K562 (cell line): ENCODE measurements around the gene SNX15. TPM values are rescaled to one million over a fixed set of nuclear protein-coding genes. Genes with fewer than 3 reads are reported as not detected.
"Not testable (repeated sequence)": the region's sequence is repeated elsewhere in the genome, so short reads cannot be mapped to it uniquely, and the experiment has no call there.

Source experiments
- ATAC-seq: fragments of 200-7000 bp; cut with Tn5 transposase; 3 replicates; pipeline ENCODE4 v1.9.1; 2020; ENCODE audit warnings: moderate library complexity
- BruUV-seq: library from RNA; stranded (reverse); fragments of 400-500 nt; replicated peaks from 2 replicates; lab custom pipeline; 2021; lab: Mats Ljungman, UMichigan
- CTCF ChIA-PET: fragments of 300-600 bp; formaldehyde crosslinking; extraction: SDS; loops from one replicate; lab custom pipeline; 2021; ENCODE audit warnings: low intra/inter-chr PET ratio; lab: Yijun Ruan, JAX
- POLR2A ChIA-PET: fragments of 300-600, 350-650 bp; sonication (Branson Sonifier 250); formaldehyde crosslinking; extraction: SDS; loops from one replicate; lab custom pipeline; 2021; ENCODE audit warnings: antibody characterized with exemption, inconsistent platforms; lab: Yijun Ruan, JAX
- DNase-seq, 4 experiments: peaks; one replicate each; pipeline versions ENCODE4 v3.0.0 to v3.0.0-alpha.2; 2011 to 2018; ENCODE audit warnings: low spot score in 3 of 4, mixed read lengths in 3 of 4; ENCODE audit errors: extremely low read depth in 1 of 4
- FAIRE-seq: peaks from 2 replicates; lab custom pipeline; 2011; peaks lifted over from hg19 to GRCh38; lab: Jason Lieb, UNC
- H2AFZ ChIP-seq: 2 replicates; pipeline ENCODE4 v1.6.0; 2011; ENCODE audit warnings: low read depth, low read length, control low read depth, inconsistent platforms
- H3K27ac ChIP-seq: fragments of 200-600 bp; 3 replicates; pipeline ENCODE4 v1.8.0; 2011; ENCODE audit warnings: low read depth, mild to moderate bottlenecking, control low read depth, inconsistent platforms, low read length, moderate library complexity, mixed read lengths; ENCODE audit errors: extremely low read depth
- H3K27me3 ChIP-seq, 2 experiments: fragments of 300-600 bp in 1 of 2; 2 replicates in 1 of 2; 3 replicates in 1 of 2; pipeline versions ENCODE4 v1.6.0 to v1.8.0; 2011; ENCODE audit warnings: inconsistent platforms in 2 of 2, low read length in 2 of 2, mild to moderate bottlenecking in 1 of 2, mixed read lengths in 1 of 2, moderate library complexity in 1 of 2; ENCODE audit not compliant: control insufficient read depth in 2 of 2, insufficient read depth in 2 of 2
- H3K36me3 ChIP-seq: fragments of 300-600 bp; 3 replicates; pipeline ENCODE4 v1.8.0; 2011; ENCODE audit warnings: mild to moderate bottlenecking, low read length, inconsistent platforms; ENCODE audit not compliant: control insufficient read depth, insufficient read depth
- H3K4me1 ChIP-seq, 2 experiments: fragments of 200-600 bp in 1 of 2; replicated peaks in 1 of 2; 2 replicates in 1 of 2; 3 replicates in 1 of 2; pipeline versions ENCODE4 v1.5.1 to v1.8.0; 2011; ENCODE audit warnings: inconsistent platforms in 2 of 2, low read length in 2 of 2, mild to moderate bottlenecking in 1 of 2, mixed read lengths in 1 of 2, moderate library complexity in 1 of 2; ENCODE audit not compliant: control insufficient read depth in 2 of 2, insufficient read depth in 2 of 2
- H3K4me2 ChIP-seq: 2 replicates; pipeline ENCODE4 v1.6.1; 2011; ENCODE audit warnings: low read length, control low read depth, inconsistent platforms, mixed read lengths; ENCODE audit not compliant: insufficient read depth
- H3K4me3 ChIP-seq: fragments of 200-600 bp; sonication (generic), shearing (Covaris generic); 2 replicates; pipeline ENCODE4 v1.5.1; 2016; ENCODE audit warnings: control low read depth, inconsistent platforms
- H3K79me2 ChIP-seq: fragments of 200-600 bp; 3 replicates; pipeline ENCODE4 v1.8.0; 2011; ENCODE audit warnings: low read length, inconsistent platforms; ENCODE audit not compliant: control insufficient read depth, insufficient read depth
- H3K9ac ChIP-seq, 2 experiments: 2 replicates each; pipeline versions ENCODE4 v1.6.0 to v1.6.1; 2011; ENCODE audit warnings: low read depth in 2 of 2, low read length in 2 of 2, control low read depth in 1 of 2, inconsistent platforms in 1 of 2, mild to moderate bottlenecking in 1 of 2, mixed read lengths in 1 of 2; ENCODE audit not compliant: insufficient read depth in 1 of 2
- H3K9me1 ChIP-seq: one replicate; pipeline ENCODE4 v1.6.0; 2011; ENCODE audit warnings: inconsistent platforms, mild to moderate bottlenecking, low read length, moderate library complexity; ENCODE audit not compliant: control insufficient read depth, insufficient read depth
- H3K9me3 ChIP-seq: replicated peaks from 2 replicates; pipeline ENCODE4 v1.5.1; 2011; ENCODE audit warnings: low read depth, low read length, inconsistent platforms; ENCODE audit not compliant: control insufficient read depth, insufficient read depth
- H4K20me1 ChIP-seq: replicated peaks from 2 replicates; pipeline ENCODE4 v1.6.1; 2011; ENCODE audit warnings: low read length, inconsistent platforms, mixed read lengths; ENCODE audit not compliant: control insufficient read depth, insufficient read depth
- ARID1B ChIP-seq: fragments of 450-650 bp; IDR thresholded peaks from 2 replicates; pipeline ENCODE4 v1.6.1; 2016; ENCODE audit warnings: antibody characterized with exemption, mild to moderate bottlenecking, inconsistent platforms
- ARNT ChIP-seq, 2 experiments: fragments of 450-650 bp; IDR thresholded peaks; 2 replicates each; pipeline ENCODE4 v1.6.1; 2016; ENCODE audit warnings: mild to moderate bottlenecking in 1 of 2
- CBFA2T2 ChIP-seq: fragments of 450-650 bp; conservative IDR thresholded peaks from 2 replicates; pipeline ENCODE4 v1.6.1; 2017; ENCODE audit warnings: mild to moderate bottlenecking
- CBFA2T3 ChIP-seq: fragments of 450-650 bp; IDR thresholded peaks from 2 replicates; pipeline ENCODE4 v1.6.1; 2017
- CREM ChIP-seq: IDR thresholded peaks from 2 replicates; pipeline ENCODE4 v1.6.1; 2014; ENCODE audit warnings: antibody characterized with exemption, low read depth
- DPF2 ChIP-seq: fragments of 450-650 bp; IDR thresholded peaks from 2 replicates; pipeline ENCODE4 v1.6.1; 2016
- EP300 ChIP-seq: IDR thresholded peaks from 2 replicates; pipeline ENCODE4 v1.6.1; 2012; ENCODE audit warnings: low read length, improper control_type of control experiment
- EP400 ChIP-seq: fragments of 450-650 bp; IDR thresholded peaks from 2 replicates; pipeline ENCODE4 v1.6.1; 2017; ENCODE audit warnings: antibody characterized with exemption, mild to moderate bottlenecking, moderate library complexity
- KDM1A ChIP-seq, 2 experiments: fragments of 450-650 bp; IDR thresholded peaks; 2 replicates each; pipeline ENCODE4 v1.6.1; 2016; ENCODE audit warnings: mild to moderate bottlenecking in 2 of 2
- MTA2 ChIP-seq: fragments of 450-650 bp; IDR thresholded peaks from 2 replicates; pipeline ENCODE4 v1.6.1; 2016; ENCODE audit warnings: low read depth
- NCOR1 ChIP-seq: fragments of 450-650 bp; IDR thresholded peaks from 2 replicates; pipeline ENCODE4 v1.6.1; 2016; ENCODE audit warnings: mild to moderate bottlenecking, moderate library complexity
- POLR2AphosphoS5 ChIP-seq: IDR thresholded peaks from 2 replicates; pipeline ENCODE4 v1.6.1; 2011; ENCODE audit warnings: mild to moderate bottlenecking, low read depth, low read length, moderate library complexity; ENCODE audit not compliant: control insufficient read depth, insufficient read depth
- SMARCE1 ChIP-seq: fragments of 450-650 bp; IDR thresholded peaks from 2 replicates; pipeline ENCODE4 v1.7.1; 2016; ENCODE audit warnings: mild to moderate bottlenecking
- SPI1 ChIP-seq: IDR thresholded peaks from 2 replicates; pipeline ENCODE4 v1.6.1; 2011; ENCODE audit warnings: low read depth, low read length, control low read depth, borderline replicate concordance
- TAL1 ChIP-seq: fragments of 450-650 bp; IDR thresholded peaks from 2 replicates; pipeline ENCODE4 v1.6.1; 2016; ENCODE audit warnings: mild to moderate bottlenecking
- TCF3 ChIP-seq: sonication (generic); formaldehyde crosslinking; IDR thresholded peaks from 2 replicates; pipeline ENCODE4 v1.4.0; 2020; ENCODE audit warnings: mild to moderate bottlenecking, missing genetic modification reagents
- TEAD4 ChIP-seq, 2 experiments: sonication (generic) in 1 of 2; formaldehyde crosslinking in 1 of 2; IDR thresholded peaks; 2 replicates each; pipeline versions ENCODE4 v1.6.1 to v1.8.0; 2012 to 2022; ENCODE audit warnings: borderline replicate concordance in 1 of 2, inconsistent platforms in 1 of 2, low read length in 1 of 2, mild to moderate bottlenecking in 1 of 2, missing genetic modification reagents in 1 of 2
- WGBS: fragments of 100-300 bp; shearing (Covaris generic); methylation state at CpG from one replicate; pipeline ENCODE4 v1.1.6; 2016; ENCODE audit warnings: low coverage, mixed read lengths; ENCODE audit not compliant: insufficient coverage; ENCODE audit errors: missing lambda C conversion rate; 5-methylcytosine and 5-hydroxymethylcytosine counted together
- in situ Hi-C: fragments of 300-500 bp; cut with MboI; formaldehyde crosslinking; loops from 4 replicates; pipeline ENCODE4 v1.15.0; 2018; ENCODE audit warnings: inconsistent platforms, mixed read lengths
- intact Hi-C: fragments of 100-400 bp; cut with micrococcal nuclease; formaldehyde crosslinking; loops from 2 replicates; pipeline ENCODE4 v1.14.2; 2022
- polyA plus RNA-seq, 8 experiments: library from polyadenylated mRNA; depleted of rRNA in 4 of 8; stranded (reverse) in 5 of 8; unstranded in 3 of 8; fragments of >200 nt; fragmentation: Nextera tagmentation in 2 of 8; fragmentation: Illumina TruSeq in 1 of 8; extraction: Ambion mirVana in 2 of 8; extraction: Trizol in 1 of 8; gene quantifications; 2 replicates each; pipeline versions ENCODE4 v1.2.1 to v1.2.3, GENCODE V29; 2011 to 2014; ENCODE audit warnings: inconsistent platforms in 1 of 8, missing spikeins in 1 of 8
- total RNA-seq, 7 experiments: library from RNA; depleted of rRNA in 6 of 7; stranded (reverse); fragments of >200 nt in 6 of 7; fragmentation: Illumina TruSeq in 2 of 7; extraction: Trizol in 2 of 7; gene quantifications; 2 replicates each; pipeline versions ENCODE4 v1.2.1 to v1.2.3, GENCODE V29; 2011 to 2021; ENCODE audit warnings: low replicate concordance in 1 of 7

Gene SNX15
- total and polyA plus RNA-seq, 9 of the 15 experiments (the other 6 are each of a cell fraction or from before 2014, with no cell fraction given) = 1.8 to 27.8 (median 15.2) TPM

GRCh38 chr11:65021509-65021908 lies 5.7 kb upstream of the SNX15 start (continued):
- TF ChIP-seq ARNT (IDR thresholded peaks at IDR 0.05) = no peak
- TF ChIP-seq, all 486 proteins: peak for 1

GRCh38 chr11:65023502-65023901 lies 3.7 kb upstream of the SNX15 start:
- peak overlapping the region; percentile 54; the same call in 1 of the 2 replicates for H2AFZ ChIP-seq
- in situ Hi-C loops; H3K9me3 ChIP-seq; H3K4me3 ChIP-seq; H3K4me2 ChIP-seq; H3K9ac ChIP-seq; ATAC-seq; H4K20me1 ChIP-seq; H3K27me3 ChIP-seq; FAIRE-seq; intact Hi-C loops; H3K79me2 ChIP-seq; H3K27ac ChIP-seq; H3K9me1 ChIP-seq; BruUV-seq; CTCF ChIA-PET; TF ChIP-seq TEAD4 (CRISPR knock-in tag; IDR thresholded peaks at IDR 0.05; ENCODE audit: borderline replicate concordance): not testable (repeated sequence)
- peaks cover 26% of the 10 kb centered on the region; the same call in 2 of the 3 replicates for H3K36me3 ChIP-seq
- DNase-seq = peak in 1 of 4 experiments; percentile 57
- POLR2A ChIA-PET = interaction anchor here (0.6 kb wide), 1 partner anchor 34 kb away, joined by 3 read pairs; no protein-coding TSS in a partner anchor
- peaks cover 16 to 32% of the 10 kb centered on the region in 2 experiments; a peak in 4 of 5 replicates for H3K4me1 ChIP-seq
- WGBS = 8% methylated on average over 8 of the region's 8 CpGs
- TF ChIP-seq CBFA2T3 = peak; percentile 78
- 0 out of 2 replicates have a peak, but pooled peaks have one; percentile 16 for TF ChIP-seq MTA2
- peak; percentile 78 for TF ChIP-seq ARID1B
- 0 out of 2 replicates have a peak, but pooled peaks have one; percentile 24 for TF ChIP-seq EP400
- TF ChIP-seq TCF3 (CRISPR knock-in tag) = peak; percentile 81
- TF ChIP-seq TAL1 = peak; percentile 72
- TF ChIP-seq TEAD4 (IDR thresholded peaks at IDR 0.05; ENCODE audit: low read length) = peak; percentile 69
- TF ChIP-seq CREM = 0 out of 2 replicates have a peak, but pooled peaks have one; percentile 43
- peak; percentile 53; the same call in 1 of the 2 replicates for TF ChIP-seq SPI1
- TF ChIP-seq KDM1A (IDR thresholded peaks at IDR 0.05) = peak in 1 of 2 experiments; percentile 47; a peak in 1 of 4 replicates
- peak; percentile 35; the same call in 1 of the 2 replicates for TF ChIP-seq DPF2
- TF ChIP-seq SMARCE1 = 0 out of 2 replicates have a peak, but pooled peaks have one; percentile 20
- TF ChIP-seq CBFA2T2 = peak; percentile 70
- peak; percentile 29; the same call in 1 of the 2 replicates for TF ChIP-seq EP300
- TF ChIP-seq NCOR1 = peak; percentile 37
- TF ChIP-seq POLR2AphosphoS5 = 0 out of 2 replicates have a peak, but pooled peaks have one; percentile 35
